Stimulated activated naive CD8-positive, alpha-beta T cell treated with anti-CD3 and anti-CD28 coated beads, Interleukin-15, amount 100 ng/mL, for 72 hours (primary cell): ENCODE measurements around the gene ZCCHC2.

Experiments
- ATAC-seq: fragments of 150-1000 bp; cut with Tn5 transposase; 2 replicates; pipeline ENCODE4 v1.10.0; 2021; ENCODE audit warnings: mild to moderate bottlenecking, moderate library complexity
- DNase-seq, 2 donors: peaks; one replicate each; pipeline ENCODE4 v3.0.0; 2021 to 2022
- H3K27ac Mint-ChIP-seq, 2 donors: one replicate each; pipeline ENCODE4 v1.8.0; 2022; ENCODE audit warnings: mild to moderate bottlenecking in 2 of 2, mixed read lengths in 2 of 2, moderate library complexity in 2 of 2
- H3K27me3 Mint-ChIP-seq: one replicate; pipeline ENCODE4 v1.8.0; 2022; ENCODE audit warnings: mixed read lengths
- H3K4me1 Mint-ChIP-seq: one replicate; pipeline ENCODE4 v1.8.0; 2022; ENCODE audit warnings: mild to moderate bottlenecking, mixed read lengths
- H3K4me3 Mint-ChIP-seq, 2 donors: one replicate each; pipeline ENCODE4 v1.8.0; 2022; ENCODE audit warnings: mild to moderate bottlenecking in 2 of 2, mixed read lengths in 2 of 2, moderate library complexity in 1 of 2
- H3K9me3 Mint-ChIP-seq, 2 donors: one replicate each; pipeline ENCODE4 v1.8.0; 2022; ENCODE audit warnings: mixed read lengths in 2 of 2

ZCCHC2 gene

DNA sequence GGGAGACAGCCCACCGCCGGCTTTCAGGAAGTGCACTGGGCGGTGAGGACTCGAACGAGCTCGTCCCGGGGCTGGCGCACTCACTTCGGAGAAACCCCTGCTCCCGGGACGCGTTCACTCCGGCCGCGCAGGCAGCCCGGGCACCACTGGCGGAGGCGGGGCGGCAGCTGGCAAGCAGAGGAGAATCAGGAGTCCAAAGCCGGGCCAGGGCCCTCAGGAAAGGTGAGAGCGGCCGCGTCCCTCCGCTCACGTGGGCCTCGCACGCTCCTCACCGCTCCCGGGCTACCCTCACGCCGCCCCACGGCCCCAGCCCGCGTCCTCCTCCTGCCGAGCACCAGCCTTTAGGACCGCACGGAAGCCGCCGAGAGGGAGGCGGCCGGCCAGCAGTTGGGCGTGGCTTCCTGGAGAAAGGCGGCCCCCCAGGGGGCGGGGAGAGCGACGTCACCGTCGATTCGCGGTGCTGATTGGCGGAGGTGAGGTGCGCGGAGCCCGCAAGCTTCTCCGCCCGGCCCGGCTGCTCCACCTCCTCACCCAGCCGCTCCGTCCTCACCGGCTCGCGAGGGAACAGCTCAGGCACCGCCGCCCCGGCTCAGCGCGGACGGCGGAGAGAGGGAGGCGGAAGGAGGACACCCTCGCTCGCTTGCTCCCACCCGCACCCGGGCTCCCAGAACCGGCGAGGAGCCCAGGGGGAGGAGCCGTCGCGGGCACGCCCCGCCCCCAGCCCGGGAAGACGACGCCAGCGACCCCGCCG is at the start of gene ZCCHC2:
Gene ZCCHC2 (plus strand): TSS at position 522 of the 751 bp plus-strand sequence. CDS start 400 bp downstream, outside the sequence.
- peak within 1 kb of the TSS; percentile 97 for H3K4me3 Mint-ChIP-seq

DNA sequence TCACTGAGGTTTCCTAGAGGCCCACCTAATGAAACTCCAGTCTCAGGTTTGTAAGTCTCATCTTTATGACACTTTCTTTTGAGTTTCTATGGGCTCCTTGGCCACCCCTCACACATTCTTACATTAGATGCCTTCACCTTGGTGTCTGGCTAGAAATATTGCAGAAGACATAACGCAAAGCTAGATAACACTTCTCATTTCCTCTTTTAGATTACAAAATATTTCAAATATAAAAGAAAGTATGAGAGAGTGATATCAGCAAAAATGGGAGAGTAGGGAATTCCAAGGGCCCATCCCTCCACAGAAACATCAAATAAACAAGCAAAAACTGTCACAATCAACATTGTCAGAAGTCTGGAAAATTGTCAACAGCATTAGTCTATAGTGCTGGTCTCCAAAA is 43.3 kb upstream of the ZCCHC2 start:
- DNase-seq (no peak), ATAC-seq (no peak)
- H3K4me1 Mint-ChIP-seq: peaks cover 4% of the 10 kb centered on the region
- H3K27ac Mint-ChIP-seq: no peak overlapping the region
- H3K27me3 Mint-ChIP-seq: peaks cover 36% of the 10 kb centered on the region
- peaks cover 15 to 19% of the 10 kb centered on the region in 2 donors for H3K9me3 Mint-ChIP-seq
- no peak overlapping the region for H3K4me3 Mint-ChIP-seq

More for the DNA sequence above, at the start of gene ZCCHC2:
- Mint-ChIP-seq H3K4me1 (peaks cover 22% of the 10 kb centered on the region), H3K9me3 (no peaks in the 10 kb centered on the region), H3K27ac (peak within 1 kb of the TSS; percentile 92 to 97), H3K27me3 (no peaks in the 10 kb centered on the region)
- DNase-seq (peak; percentile 99), ATAC-seq (peak; percentile 85)

DNA sequence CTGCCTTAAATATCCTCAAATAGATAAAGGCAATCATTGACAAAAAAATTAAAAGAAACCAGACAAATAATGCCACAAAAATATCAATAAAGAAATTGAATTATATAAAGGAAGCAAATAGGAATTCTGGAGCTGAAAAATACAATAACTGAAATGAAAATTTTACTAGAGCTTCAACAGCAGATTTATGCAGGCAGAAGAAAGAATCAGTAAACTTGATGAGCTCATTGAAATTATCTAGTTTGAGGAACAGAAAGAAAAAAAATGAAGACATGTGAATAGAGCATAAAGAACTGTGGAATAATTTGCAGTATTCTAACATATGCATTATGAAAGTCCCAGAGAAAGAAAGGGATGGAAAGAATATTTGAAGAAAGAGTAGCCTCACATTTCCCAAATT is 41.9 kb upstream of the ZCCHC2 start:
- H3K27me3 Mint-ChIP-seq: peaks cover 36% of the 10 kb centered on the region
- DNase-seq: no peak
- no peak for ATAC-seq
- H3K4me3 Mint-ChIP-seq: no peak overlapping the region
- H3K4me1 Mint-ChIP-seq: peaks cover 5% of the 10 kb centered on the region
- no peak overlapping the region for H3K27ac Mint-ChIP-seq
- peaks cover 15 to 18% of the 10 kb centered on the region in 2 donors for H3K9me3 Mint-ChIP-seq

DNA sequence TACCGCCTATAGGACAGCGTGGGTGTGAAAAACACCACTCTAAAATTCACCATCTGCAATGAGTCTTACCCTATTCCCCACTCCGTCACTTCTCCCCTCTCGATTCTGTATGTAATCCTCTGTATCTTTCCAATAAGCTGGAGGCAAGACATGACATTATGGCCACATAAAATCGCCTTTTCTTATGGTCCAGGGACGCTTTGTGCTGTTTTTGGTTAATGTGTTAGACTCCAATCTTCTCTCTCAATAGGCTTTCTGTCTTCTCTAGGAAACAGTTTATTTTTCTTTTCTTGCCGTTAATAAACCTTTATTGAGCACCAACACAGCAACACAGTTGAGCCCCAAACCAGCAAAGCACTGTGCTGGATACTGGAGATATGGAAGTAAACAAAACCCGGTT is 37.9 kb upstream of the ZCCHC2 start:
- Mint-ChIP-seq H3K4me3 (no peak overlapping the region), H3K27me3 (peaks cover 19% of the 10 kb centered on the region), H3K4me1 (peaks cover 9% of the 10 kb centered on the region), H3K27ac (no peak overlapping the region), H3K9me3 (peaks cover 15 to 16% of the 10 kb centered on the region in 2 donors)
- ATAC-seq: no peak
- DNase-seq: no peak

DNA sequence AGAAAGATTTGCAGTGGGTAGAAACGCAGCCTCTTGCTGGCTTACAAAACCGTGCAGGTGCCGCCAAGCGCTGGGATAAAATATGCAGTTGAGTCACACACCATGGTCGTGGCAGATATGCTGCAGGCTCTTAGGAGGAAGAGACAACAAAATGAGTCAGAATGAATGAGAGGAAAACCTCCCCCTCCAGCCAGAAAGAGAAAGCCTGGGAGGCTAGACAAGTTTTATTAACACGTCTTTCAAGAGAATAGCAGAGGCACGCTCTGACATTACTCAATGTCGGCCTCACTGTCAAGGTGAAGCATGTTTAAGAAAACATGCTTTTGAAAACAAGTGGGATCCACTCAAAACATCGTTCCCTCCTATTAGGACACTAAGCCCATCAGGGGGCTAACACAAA is 37.1 kb upstream of the ZCCHC2 start:
- ATAC-seq: no peak

DNA sequence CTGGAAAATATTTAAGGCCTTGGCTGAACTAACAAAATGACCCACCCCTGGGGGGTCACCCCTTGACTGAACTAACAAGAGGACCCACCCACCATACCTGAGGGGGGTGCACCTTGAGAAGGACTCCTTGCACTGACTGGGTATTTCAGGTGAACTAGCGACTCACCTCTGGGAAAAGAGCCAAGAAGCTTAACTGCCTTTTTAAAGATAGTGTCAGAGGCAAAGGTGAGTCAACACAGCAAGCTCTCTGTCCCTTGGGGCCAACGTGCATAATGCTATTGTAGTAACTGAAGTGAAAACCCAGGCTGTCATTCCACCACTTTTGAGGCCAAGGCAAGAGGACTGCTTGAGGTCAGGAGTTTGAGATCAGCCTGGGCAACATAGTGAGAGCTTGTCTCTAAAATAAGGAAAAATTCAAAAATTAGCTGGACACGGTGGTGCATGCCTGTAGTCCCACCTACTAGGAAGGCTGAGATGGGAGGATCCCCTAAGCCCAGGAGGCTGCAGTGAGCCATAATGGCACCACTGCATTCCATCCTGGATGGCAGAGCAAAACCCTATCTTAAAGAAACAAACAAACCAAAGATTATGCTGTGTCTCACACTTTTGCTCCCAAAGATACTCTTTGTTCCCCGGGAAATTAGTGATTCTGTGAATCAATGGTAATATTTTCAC is 36.4 kb upstream of the ZCCHC2 start:
- DNase-seq (peak in 1 of 2 donors; percentile 13), ATAC-seq (peak; percentile 64)
- Mint-ChIP-seq H3K4me3 (no peak overlapping the region), H3K4me1 (peaks cover 9% of the 10 kb centered on the region), H3K9me3 (peaks cover under 1 to 2% of the 10 kb centered on the region in 2 donors), H3K27me3 (peaks cover 21% of the 10 kb centered on the region), H3K27ac (peak overlapping the region in 1 of 2 donors; percentile 74)

More for the DNA sequence above, 37.1 kb upstream of the ZCCHC2 start:
- H3K27ac Mint-ChIP-seq: no peak overlapping the region
- H3K9me3 Mint-ChIP-seq: peaks cover 8 to 9% of the 10 kb centered on the region in 2 donors
- DNase-seq: no peak
- H3K4me1 Mint-ChIP-seq: peaks cover 9% of the 10 kb centered on the region
- H3K27me3 Mint-ChIP-seq: peaks cover 14% of the 10 kb centered on the region
- no peak overlapping the region for H3K4me3 Mint-ChIP-seq

DNA sequence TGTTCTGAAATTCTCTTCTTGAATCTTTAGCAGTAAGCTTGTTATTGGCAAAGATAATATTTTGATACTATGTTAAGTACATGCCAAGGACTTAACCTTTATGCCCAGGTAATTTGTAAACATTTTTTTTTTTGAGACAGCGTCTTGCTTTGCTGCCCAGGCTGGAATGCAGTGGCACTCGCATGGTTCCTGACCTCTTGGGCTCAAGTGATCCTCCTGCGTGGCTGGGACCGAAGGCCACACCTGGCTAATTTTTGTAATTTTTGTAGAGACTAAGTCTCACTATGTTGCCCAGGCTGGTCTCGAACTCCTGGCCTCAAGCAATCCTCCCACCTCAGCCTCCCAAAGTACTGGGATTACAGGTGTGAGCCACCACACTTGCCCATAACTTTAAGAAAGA is 35.7 kb upstream of the ZCCHC2 start:
- ATAC-seq (no peak), DNase-seq (no peak)
- H3K27ac Mint-ChIP-seq: no peak overlapping the region
- H3K4me1 Mint-ChIP-seq: peaks cover 9% of the 10 kb centered on the region
- H3K9me3 Mint-ChIP-seq: no peaks in the 10 kb centered on the region
- H3K27me3 Mint-ChIP-seq: peaks cover 29% of the 10 kb centered on the region
- H3K4me3 Mint-ChIP-seq: no peak overlapping the region

DNA sequence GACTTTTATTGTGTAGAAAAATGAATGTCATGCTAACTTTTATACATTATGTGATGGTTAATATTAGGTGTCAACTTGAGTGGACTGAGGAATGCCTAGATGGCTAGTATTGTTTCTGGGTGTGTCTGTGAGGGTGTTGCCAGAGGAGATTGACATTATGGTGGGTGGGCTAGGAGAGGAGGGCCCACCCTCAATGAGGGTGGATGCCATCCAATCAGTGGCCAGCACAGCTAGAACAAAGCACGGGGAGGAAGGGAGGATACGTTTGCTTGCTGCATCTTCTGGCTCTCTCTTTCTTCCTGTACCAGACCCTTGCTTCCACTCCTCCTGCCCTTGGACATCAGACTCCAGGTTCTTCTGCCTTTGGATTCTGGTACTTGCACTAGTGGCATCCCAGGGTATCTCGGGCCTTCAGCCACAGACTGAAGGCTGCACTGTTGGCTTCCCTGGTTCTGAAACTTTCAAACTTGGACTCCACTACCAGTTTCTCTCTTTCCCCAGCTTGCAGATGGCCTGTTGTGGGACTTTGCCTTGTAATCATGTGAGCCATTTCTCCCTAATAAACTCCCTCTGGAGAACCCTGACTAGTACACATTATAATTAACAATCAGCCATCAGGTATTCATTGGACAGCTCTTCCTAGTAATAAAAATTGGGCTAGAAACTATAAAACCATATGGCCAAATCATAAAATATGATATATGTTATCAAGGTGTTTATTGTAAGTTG is 31.7 kb upstream of the ZCCHC2 start:
- ATAC-seq (no peak), DNase-seq (no peak)
- Mint-ChIP-seq H3K9me3 (no peaks in the 10 kb centered on the region), H3K4me3 (no peak overlapping the region), H3K27ac (no peak overlapping the region), H3K4me1 (peaks cover 5% of the 10 kb centered on the region), H3K27me3 (peaks cover 18% of the 10 kb centered on the region)

DNA sequence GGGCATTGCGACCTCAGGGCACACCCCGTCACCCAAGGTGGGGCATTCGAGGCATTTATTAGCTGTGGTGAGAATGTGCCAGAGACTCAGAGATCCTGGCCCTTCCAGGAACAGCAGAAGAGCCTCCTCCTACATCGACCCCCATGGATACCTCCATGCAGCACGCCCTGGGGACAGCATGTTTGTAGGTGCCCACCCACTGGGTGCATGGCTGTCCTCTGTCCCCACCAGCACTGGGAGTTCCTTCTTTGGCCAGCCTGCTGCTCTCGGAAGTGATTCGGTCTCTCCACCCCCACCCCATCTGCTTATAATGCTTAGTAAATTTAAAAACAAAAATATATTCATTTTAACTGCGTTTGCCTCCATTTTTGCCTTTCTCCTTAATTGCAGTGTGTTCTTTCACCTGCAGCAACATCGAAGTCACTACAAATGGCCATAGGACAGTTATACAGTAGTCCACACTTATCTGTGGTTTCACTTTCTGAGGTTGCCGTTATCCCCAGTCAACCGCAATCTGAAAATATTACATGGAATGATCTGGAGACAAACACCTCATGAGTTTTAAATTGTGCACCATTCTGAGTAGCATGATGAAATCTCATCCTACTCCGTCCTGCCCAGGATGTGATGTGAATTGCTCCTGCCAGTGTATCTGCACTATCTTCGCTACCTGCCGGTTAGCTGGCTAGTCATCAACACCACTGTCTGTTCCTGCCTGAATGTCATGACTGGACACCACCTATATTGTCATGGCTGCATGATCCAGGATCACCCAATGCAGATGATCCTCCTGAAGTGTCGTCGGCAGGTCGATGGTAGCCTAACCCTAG is 29.6 kb upstream of the ZCCHC2 start:
- H3K4me1 Mint-ChIP-seq: no peaks in the 10 kb centered on the region
- H3K27ac Mint-ChIP-seq: no peak overlapping the region
- no peak overlapping the region for H3K4me3 Mint-ChIP-seq
- H3K9me3 Mint-ChIP-seq: no peaks in the 10 kb centered on the region
- no peak for DNase-seq
- ATAC-seq: no peak
- peaks cover 18% of the 10 kb centered on the region for H3K27me3 Mint-ChIP-seq

DNA sequence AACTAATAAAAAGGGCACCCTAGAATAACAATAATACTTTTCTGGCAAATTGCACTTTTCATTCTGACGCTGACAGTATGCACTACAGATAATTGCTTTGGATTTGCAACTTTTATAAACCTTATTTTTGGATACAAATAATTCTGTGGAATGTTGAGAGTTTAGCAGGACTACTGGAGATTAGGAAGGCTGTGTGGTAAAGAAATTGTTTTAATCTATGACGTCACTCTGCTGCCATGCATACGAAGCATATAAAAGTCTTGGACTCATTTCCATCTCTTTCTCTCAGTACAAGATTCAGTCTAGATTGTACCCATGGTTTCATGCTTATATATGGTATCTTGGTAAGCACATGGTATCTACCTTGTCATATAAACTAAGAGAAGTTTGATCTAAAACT is 28.1 kb upstream of the ZCCHC2 start:
- ATAC-seq (no peak), DNase-seq (no peak)
- H3K4me1 Mint-ChIP-seq: no peaks in the 10 kb centered on the region
- no peak overlapping the region for H3K27ac Mint-ChIP-seq
- no peaks in the 10 kb centered on the region for H3K9me3 Mint-ChIP-seq
- H3K4me3 Mint-ChIP-seq: no peak overlapping the region
- peaks cover 18% of the 10 kb centered on the region for H3K27me3 Mint-ChIP-seq

DNA sequence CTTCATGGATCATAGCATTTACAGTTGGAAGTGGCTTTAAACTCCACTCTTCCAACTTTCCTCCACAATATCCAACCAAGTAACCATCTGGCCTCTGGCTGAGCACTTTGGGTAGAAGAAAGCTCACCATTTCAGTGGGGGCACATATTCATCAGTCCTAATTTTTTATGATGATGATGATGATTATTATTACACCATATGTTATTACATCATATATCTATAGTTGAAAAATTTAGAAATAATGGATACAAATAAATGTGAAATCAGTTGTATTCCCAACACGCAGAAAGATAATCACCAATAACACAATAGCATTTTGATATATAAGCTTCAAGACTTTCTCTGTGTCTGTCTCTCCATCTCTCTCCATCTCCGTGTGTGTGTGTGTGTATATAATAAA is 26.6 kb upstream of the ZCCHC2 start:
- ATAC-seq: no peak

DNA sequence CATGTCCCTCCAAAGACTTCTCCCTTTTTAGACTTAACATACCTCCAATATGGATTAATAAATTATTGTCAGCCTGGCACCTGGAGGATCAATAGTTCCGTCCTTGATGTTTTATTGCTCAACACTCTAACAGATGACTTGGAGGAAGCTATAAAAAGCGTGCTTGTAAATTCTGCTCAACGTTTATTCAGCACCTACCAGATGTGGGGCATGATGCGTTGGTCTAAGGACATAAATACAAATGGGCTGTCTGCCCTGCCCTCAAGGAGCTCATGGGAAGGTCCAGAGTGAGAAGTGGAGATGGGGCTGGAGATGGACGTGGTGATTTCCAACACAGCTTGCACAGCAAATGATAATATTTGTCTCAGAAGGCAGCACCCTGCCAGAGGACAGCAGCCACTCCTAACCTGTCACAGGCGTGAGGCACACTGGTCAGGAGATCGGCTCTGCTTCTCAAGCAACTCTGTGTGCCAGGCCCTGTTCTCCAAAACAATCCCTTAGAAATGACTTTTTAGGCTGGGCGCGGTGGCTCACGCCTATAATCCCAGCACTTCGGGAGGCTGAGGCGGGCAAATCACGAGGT is 25.5 kb upstream of the ZCCHC2 start:
- Mint-ChIP-seq H3K27ac (no peak overlapping the region), H3K27me3 (no peaks in the 10 kb centered on the region), H3K4me1 (no peaks in the 10 kb centered on the region), H3K9me3 (no peaks in the 10 kb centered on the region), H3K4me3 (no peak overlapping the region)
- DNase-seq: no peak
- ATAC-seq: no peak

More for the DNA sequence above, 26.6 kb upstream of the ZCCHC2 start:
- H3K27me3 Mint-ChIP-seq: peaks cover 10% of the 10 kb centered on the region
- H3K27ac Mint-ChIP-seq: no peak overlapping the region
- no peak for DNase-seq
- H3K4me3 Mint-ChIP-seq: no peak overlapping the region
- H3K4me1 Mint-ChIP-seq: no peaks in the 10 kb centered on the region
- H3K9me3 Mint-ChIP-seq: no peaks in the 10 kb centered on the region

DNA sequence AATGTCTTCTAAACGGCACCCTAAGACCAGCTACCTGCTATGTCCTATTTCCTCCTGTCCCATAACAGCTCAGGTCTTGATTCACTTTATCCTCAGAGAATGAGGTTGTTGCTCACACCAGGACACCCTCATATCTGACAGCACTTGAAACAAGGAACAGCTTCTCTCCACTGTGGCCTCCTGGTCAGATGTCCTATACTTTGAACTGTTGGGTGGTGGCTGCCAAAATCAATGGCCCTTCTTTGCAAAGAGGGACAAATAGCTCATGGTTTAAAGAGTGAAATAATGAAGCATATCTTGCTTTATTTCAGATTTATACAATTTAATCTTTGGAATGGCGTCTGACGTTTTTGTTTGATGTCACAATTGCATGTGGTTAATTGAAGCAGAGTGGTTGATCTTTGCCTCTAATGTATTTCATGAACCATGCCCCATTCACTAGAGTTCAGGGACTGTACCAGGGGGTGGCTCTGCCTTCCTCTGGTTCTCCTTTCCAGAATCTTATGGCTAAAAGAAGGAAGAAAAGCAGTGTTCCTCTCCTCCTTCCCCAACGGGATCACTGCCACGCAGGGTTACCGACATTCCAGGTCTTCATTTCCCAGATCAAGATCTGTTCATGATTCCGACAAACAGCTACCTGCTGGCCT is 24.1 kb upstream of the ZCCHC2 start:
- no peak for DNase-seq
- no peaks in the 10 kb centered on the region for H3K27me3 Mint-ChIP-seq
- no peaks in the 10 kb centered on the region for H3K9me3 Mint-ChIP-seq
- no peak for ATAC-seq
- no peaks in the 10 kb centered on the region for H3K4me1 Mint-ChIP-seq
- no peak overlapping the region for H3K4me3 Mint-ChIP-seq
- no peak overlapping the region for H3K27ac Mint-ChIP-seq

DNA sequence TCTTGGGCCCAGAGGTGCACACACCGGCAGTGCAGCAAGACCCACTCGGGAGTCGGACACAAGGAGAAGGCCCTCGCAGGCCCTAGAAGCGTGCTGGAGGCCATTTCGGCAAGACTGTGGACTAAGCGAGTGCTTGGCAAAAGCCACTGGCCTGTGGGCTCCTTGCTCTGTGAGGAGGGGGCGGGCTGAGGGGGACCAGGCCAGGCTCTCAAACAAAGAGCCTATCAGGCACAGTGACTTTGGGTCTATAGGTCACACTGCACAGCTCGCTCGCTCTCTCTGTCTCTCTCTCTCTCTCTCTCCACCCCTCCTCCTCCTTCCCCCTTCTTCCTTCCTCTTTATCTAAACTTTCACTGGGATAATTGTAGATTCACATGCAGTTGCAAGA is 23.6 kb upstream of the ZCCHC2 start:
- Mint-ChIP-seq H3K27ac (no peak overlapping the region), H3K9me3 (no peaks in the 10 kb centered on the region), H3K4me1 (no peaks in the 10 kb centered on the region), H3K4me3 (no peak overlapping the region), H3K27me3 (no peaks in the 10 kb centered on the region)
- DNase-seq (no peak), ATAC-seq (no peak)
